ENCODE measurements around the gene KRT17.
"Not testable (repeated sequence)": the region's sequence is repeated elsewhere in the genome, so short reads cannot be mapped to it uniquely, and the experiment has no call there.

Gene KRT17

GRCh38 chr17:41631025-41631897 lies 6.9 kb upstream of the KRT17 start:
- no peak overlapping the region for H3K9ac ChIP-seq (ENCODE audit: low read length in 2 of 2)
- no peak overlapping the region for H3K27ac ChIP-seq (ENCODE audit: low read length)
- H3K27me3 ChIP-seq (ENCODE audit: control insufficient read depth in 1 of 2, insufficient read depth in 2 of 2, low read length in 2 of 2), result peaks cover 0 to 4% of the 10 kb centered on the region in 2 donors

GRCh38 chr17:41629826-41630670 lies 5.7 kb upstream of the KRT17 start:
- Histone ChIP-seq H3K27me3 (ENCODE audit: control insufficient read depth in 1 of 2, insufficient read depth in 2 of 2, low read length in 2 of 2) (peaks cover 0 to 4% of the 10 kb centered on the region in 2 donors), H3K36me3 (ENCODE audit: control insufficient read depth in 2 of 2, insufficient read depth in 2 of 2, low read length in 2 of 2) (no peaks in the 10 kb centered on the region)

More at GRCh38 chr17:41631025-41631897, 6.9 kb upstream of the KRT17 start:
- H3K36me3 ChIP-seq (ENCODE audit: control insufficient read depth in 2 of 2, insufficient read depth in 2 of 2, low read length in 2 of 2), result no peaks in the 10 kb centered on the region
- H3K4me1 ChIP-seq (ENCODE audit: control insufficient read depth, insufficient read depth, low read length), result peaks cover 11% of the 10 kb centered on the region
- no peak overlapping the region for H3K4me3 ChIP-seq (ENCODE audit: low read length in 2 of 2)
- H3K9me3 ChIP-seq (ENCODE audit: control insufficient read depth in 2 of 2, low read length in 2 of 2), result no peaks in the 10 kb centered on the region

GRCh38 chr17:41629316-41629715 lies 4.9 kb upstream of the KRT17 start:
- no peak overlapping the region for H3K4me3 ChIP-seq (ENCODE audit: low read length in 2 of 2)
- peaks cover 0 to 4% of the 10 kb centered on the region in 2 donors for H3K27me3 ChIP-seq (ENCODE audit: control insufficient read depth in 1 of 2, insufficient read depth in 2 of 2, low read length in 2 of 2)
- H3K36me3 ChIP-seq (ENCODE audit: control insufficient read depth in 2 of 2, insufficient read depth in 2 of 2, low read length in 2 of 2), result no peaks in the 10 kb centered on the region
- no peaks in the 10 kb centered on the region for H3K9me3 ChIP-seq (ENCODE audit: control insufficient read depth in 2 of 2, low read length in 2 of 2)
- H3K4me1 ChIP-seq (ENCODE audit: control insufficient read depth, insufficient read depth, low read length), result no peaks in the 10 kb centered on the region
- H3K27ac ChIP-seq (ENCODE audit: low read length), result no peak overlapping the region
- no peak overlapping the region for H3K9ac ChIP-seq (ENCODE audit: low read length in 2 of 2)

More at GRCh38 chr17:41629826-41630670, 5.7 kb upstream of the KRT17 start:
- H3K4me3 ChIP-seq (ENCODE audit: low read length in 2 of 2), result no peak overlapping the region
- no peaks in the 10 kb centered on the region for H3K9me3 ChIP-seq (ENCODE audit: control insufficient read depth in 2 of 2, low read length in 2 of 2)
- H3K9ac ChIP-seq (ENCODE audit: low read length in 2 of 2), result no peak overlapping the region
- H3K4me1 ChIP-seq (ENCODE audit: control insufficient read depth, insufficient read depth, low read length), result peaks cover 4% of the 10 kb centered on the region
- H3K27ac ChIP-seq (ENCODE audit: low read length), result no peak overlapping the region

GRCh38 chr17:41628621-41629255 lies 4.4 kb upstream of the KRT17 start:
- H3K27me3 ChIP-seq (ENCODE audit: control insufficient read depth in 1 of 2, insufficient read depth in 2 of 2, low read length in 2 of 2); H3K9me3 ChIP-seq (ENCODE audit: control insufficient read depth in 2 of 2, low read length in 2 of 2); H3K4me1 ChIP-seq (ENCODE audit: control insufficient read depth, insufficient read depth, low read length); H3K9ac ChIP-seq (ENCODE audit: low read length in 2 of 2); H3K36me3 ChIP-seq (ENCODE audit: control insufficient read depth in 2 of 2, insufficient read depth in 2 of 2, low read length in 2 of 2); H3K4me3 ChIP-seq (ENCODE audit: low read length in 2 of 2); H3K27ac ChIP-seq (ENCODE audit: low read length): not testable (repeated sequence)

GRCh38 chr17:41628073-41628370 lies 3.6 kb upstream of the KRT17 start:
- H3K4me1 ChIP-seq (ENCODE audit: control insufficient read depth, insufficient read depth, low read length), result not testable (repeated sequence)

GRCh38 chr17:41627316-41628072 lies 3.1 kb upstream of the KRT17 start:
- no peaks in the 10 kb centered on the region for H3K4me1 ChIP-seq (ENCODE audit: control insufficient read depth, insufficient read depth, low read length)

More at GRCh38 chr17:41628073-41628370, 3.6 kb upstream of the KRT17 start:
- H3K9ac ChIP-seq (ENCODE audit: low read length in 2 of 2); H3K27me3 ChIP-seq (ENCODE audit: control insufficient read depth in 1 of 2, insufficient read depth in 2 of 2, low read length in 2 of 2); H3K36me3 ChIP-seq (ENCODE audit: control insufficient read depth in 2 of 2, insufficient read depth in 2 of 2, low read length in 2 of 2); H3K4me3 ChIP-seq (ENCODE audit: low read length in 2 of 2); H3K27ac ChIP-seq (ENCODE audit: low read length); H3K9me3 ChIP-seq (ENCODE audit: control insufficient read depth in 2 of 2, low read length in 2 of 2): not testable (repeated sequence)

GRCh38 chr17:41626914-41627295 lies 2.5 kb upstream of the KRT17 start:
- not testable (repeated sequence) for H3K9me3 ChIP-seq (ENCODE audit: control insufficient read depth in 2 of 2, low read length in 2 of 2); H3K9ac ChIP-seq (ENCODE audit: low read length in 2 of 2); H3K4me1 ChIP-seq (ENCODE audit: control insufficient read depth, insufficient read depth, low read length); H3K27me3 ChIP-seq (ENCODE audit: control insufficient read depth in 1 of 2, insufficient read depth in 2 of 2, low read length in 2 of 2); H3K27ac ChIP-seq (ENCODE audit: low read length); H3K4me3 ChIP-seq (ENCODE audit: low read length in 2 of 2); H3K36me3 ChIP-seq (ENCODE audit: control insufficient read depth in 2 of 2, insufficient read depth in 2 of 2, low read length in 2 of 2)

More at GRCh38 chr17:41627316-41628072, 3.1 kb upstream of the KRT17 start:
- Histone ChIP-seq H3K4me3 (ENCODE audit: low read length in 2 of 2) (no peak overlapping the region), H3K9ac (ENCODE audit: low read length in 2 of 2) (no peak overlapping the region), H3K36me3 (ENCODE audit: control insufficient read depth in 2 of 2, insufficient read depth in 2 of 2, low read length in 2 of 2) (no peaks in the 10 kb centered on the region), H3K9me3 (ENCODE audit: control insufficient read depth in 2 of 2, low read length in 2 of 2) (no peaks in the 10 kb centered on the region), H3K27me3 (ENCODE audit: control insufficient read depth in 1 of 2, insufficient read depth in 2 of 2, low read length in 2 of 2) (peaks cover 0 to 4% of the 10 kb centered on the region in 2 donors), H3K27ac (ENCODE audit: low read length) (no peak overlapping the region)

- H3K4me3 ChIP-seq (ENCODE audit: low read length in 2 of 2); H3K36me3 ChIP-seq (ENCODE audit: control insufficient read depth in 2 of 2, insufficient read depth in 2 of 2, low read length in 2 of 2); H3K4me1 ChIP-seq (ENCODE audit: control insufficient read depth, insufficient read depth, low read length); H3K9me3 ChIP-seq (ENCODE audit: control insufficient read depth in 2 of 2, low read length in 2 of 2); H3K27ac ChIP-seq (ENCODE audit: low read length); H3K27me3 ChIP-seq (ENCODE audit: control insufficient read depth in 1 of 2, insufficient read depth in 2 of 2, low read length in 2 of 2); H3K9ac ChIP-seq (ENCODE audit: low read length in 2 of 2): not testable (repeated sequence)
Observed at GRCh38 chr17:41626028-41626913, 1.9 kb upstream of the KRT17 start.

- no peaks in the 10 kb centered on the region for H3K27me3 ChIP-seq (ENCODE audit: control insufficient read depth in 1 of 2, insufficient read depth in 2 of 2, low read length in 2 of 2)
- H3K9me3 ChIP-seq (ENCODE audit: control insufficient read depth in 2 of 2, low read length in 2 of 2), result no peaks in the 10 kb centered on the region
- H3K4me1 ChIP-seq (ENCODE audit: control insufficient read depth, insufficient read depth, low read length), result no peaks in the 10 kb centered on the region
- no peak overlapping the region for H3K27ac ChIP-seq (ENCODE audit: low read length)
- no peak overlapping the region for H3K4me3 ChIP-seq (ENCODE audit: low read length in 2 of 2)
- no peaks in the 10 kb centered on the region for H3K36me3 ChIP-seq (ENCODE audit: control insufficient read depth in 2 of 2, insufficient read depth in 2 of 2, low read length in 2 of 2)
- H3K9ac ChIP-seq (ENCODE audit: low read length in 2 of 2), result no peak overlapping the region
Observed at GRCh38 chr17:41625602-41626001, 1.2 kb upstream of the KRT17 start.

Data from stomach smooth muscle (tissue), 2 donors.